ENCODE measurements around the gene GTF2H1. TPM values are rescaled to one million over a fixed set of nuclear protein-coding genes. Genes with fewer than 3 reads are reported as not detected.

Gene GTF2H1
- total RNA-seq, 1 experiment from 2014 or later, result 140 TPM

Other genes with a start within 250 kb of the GTF2H1 start
- 52.9 and 56.0 TPM in 2 replicates for gene SAAL1, start 216.5 kb upstream of the GTF2H1 start, total RNA-seq (2014; rRNA removed; shearing (Covaris generic))
- gene MRGPRX3, start 190.0 kb upstream of the GTF2H1 start, total RNA-seq (2014; rRNA removed; shearing (Covaris generic)), result not detected in 2 replicates
- gene MRGPRX4, start 149.7 kb upstream of the GTF2H1 start, total RNA-seq (2014; rRNA removed; shearing (Covaris generic)), result not detected in 2 replicates
- 0.43 TPM in 1 of 2 replicates, not detected in the other for gene SAA4, start 85.8 kb upstream of the GTF2H1 start, total RNA-seq (2014; rRNA removed; shearing (Covaris generic))
- 4.9 and 12.9 TPM in 2 replicates for gene SAA2, start 73.9 kb upstream of the GTF2H1 start, total RNA-seq (2014; rRNA removed; shearing (Covaris generic))
- 60.9 and 71.0 TPM in 2 replicates for gene SAA1, start 56.3 kb upstream of the GTF2H1 start, total RNA-seq (2014; rRNA removed; shearing (Covaris generic))
- gene HPS5, start 427 bp upstream of the GTF2H1 start, total RNA-seq (2014; rRNA removed; shearing (Covaris generic)), result 60.3 and 66.2 TPM in 2 replicates
- gene LDHA, start 72.0 kb downstream of the GTF2H1 start, total RNA-seq (2014; rRNA removed; shearing (Covaris generic)), result 872 and 1,087 TPM in 2 replicates
- gene LDHC, start 89.8 kb downstream of the GTF2H1 start, total RNA-seq (2014; rRNA removed; shearing (Covaris generic)), result 0.64 and 2.9 TPM in 2 replicates
- gene LDHAL6A, start 133.3 kb downstream of the GTF2H1 start, total RNA-seq (2014; rRNA removed; shearing (Covaris generic)), result not detected in 2 replicates
- 88.0 and 195 TPM in 2 replicates for gene TSG101, start 204.4 kb downstream of the GTF2H1 start, total RNA-seq (2014; rRNA removed; shearing (Covaris generic))